Psoas muscle (tissue), 8 donors: ENCODE data around the gene ADCY10. TPM values are rescaled to one million over a fixed set of nuclear protein-coding genes. Genes with fewer than 3 reads are reported as not detected.

ENCODE experiments used
- ATAC-seq, 4 donors: fragments of 200-7000 bp; cut with Tn5 transposase; one replicate each; pipeline ENCODE4 v1.9.1; 2020; ENCODE audit warnings: moderate library complexity in 3 of 4, mild to moderate bottlenecking in 2 of 4
- DNase-seq, 2 donors: peaks; one replicate each; pipeline ENCODE4 v3.0.0-alpha.2; 2020
- H3K27ac ChIP-seq: fragments of 200-600 bp; one replicate; pipeline ENCODE4 v1.8.0; 2022
- H3K27me3 ChIP-seq, 3 donors: fragments of 200-600 bp in 1 of 3; one replicate each; pipeline versions ENCODE4 v1.6.1 to v1.8.0; 2013 to 2022; ENCODE audit warnings: low read length in 2 of 3, mild to moderate bottlenecking in 2 of 3, moderate library complexity in 1 of 3; ENCODE audit not compliant: insufficient read depth in 3 of 3
- H3K36me3 ChIP-seq, 2 donors: fragments of 200-600 bp in 1 of 2; one replicate each; pipeline versions ENCODE4 v1.6.1 to v1.8.0; 2013 to 2022; ENCODE audit warnings: low read depth in 1 of 2, mild to moderate bottlenecking in 1 of 2, moderate library complexity in 1 of 2; ENCODE audit not compliant: insufficient read depth in 1 of 2
- H3K4me1 ChIP-seq: fragments of 200-600 bp; one replicate; pipeline ENCODE4 v1.8.0; 2022
- H3K4me3 ChIP-seq: fragments of 200-600 bp; one replicate; pipeline ENCODE4 v1.8.0; 2022; ENCODE audit warnings: mild to moderate bottlenecking
- H3K9me3 ChIP-seq: fragments of 200-600 bp; one replicate; pipeline ENCODE4 v1.8.0; 2022
- CTCF ChIP-seq: fragments of 200-600 bp; IDR thresholded peaks from one replicate; pipeline ENCODE4 v1.8.0; 2022; ENCODE audit warnings: antibody characterized with exemption
- WGBS, 3 donors: extraction: QIAGEN DNeasy Blood & Tissue Kit; methylation state at CpG; one replicate each; pipeline versions ENCODE4 v1.1.6 to v1.1.7; 2013; 5-methylcytosine and 5-hydroxymethylcytosine counted together
- intact Hi-C, 2 donors: fragments of 100-400 bp; cut with DNase I; formaldehyde crosslinking; loops; one replicate each; pipeline versions ENCODE4 v1.11.0 to v1.14.2; 2022
- polyA plus RNA-seq, 3 donors: library from polyadenylated mRNA; stranded (reverse); fragments of 200-250 nt; gene quantifications; one replicate each; pipeline ENCODE4 v1.2.3, GENCODE V29; 2013
- total RNA-seq, 4 donors: library from RNA; stranded (reverse); fragmentation: NEBNext Ultra II Directional in 2 of 4; extraction: Animal tissue kit (Norgen Biotek cat#: 25700) in 2 of 4; gene quantifications; one replicate each; pipeline versions ENCODE4 v1.2.1 to v1.2.4, GENCODE V29; 2021 to 2023
- donor health status: healthy with polysubstance abuse.
- donor health status: DM: no; HTN: no; CAD: no; lungs with moderate emphysema.
- donor health status: Bipolar disorder and iron deficiency.
- donor health status: healthy.
- donor health status: DM: yes; HTN: yes; CAD: no.
- donor health status: DM: no; HTN: no; CAD: no.
- donor health status: DM: no; HTN: no; CAD: no.
- donor health status: DM: yes; HTN: yes; CAD: no.

The ADCY10 gene
- total and polyA plus RNA-seq, 7 donors = 0.01 to 0.54 (median 0.17) TPM

GRCh38 chr1:167924102-167924501 lies 10.2 kb upstream of the ADCY10 start:
- no peaks in the 10 kb centered on the region for H3K27me3 ChIP-seq
- no peaks in the 10 kb centered on the region for H3K9me3 ChIP-seq
- TF ChIP-seq CTCF = no peak
- intact Hi-C loops = no loop called here
- H3K27ac ChIP-seq = peak overlapping the region; percentile 83
- H3K36me3 ChIP-seq = peaks cover 0 to 15% of the 10 kb centered on the region in 2 donors
- H3K4me1 ChIP-seq = peaks cover 59% of the 10 kb centered on the region
- ATAC-seq (no peak), DNase-seq (no peak)
- no peak overlapping the region for H3K4me3 ChIP-seq
- 88 to 93% (median 89%) methylated on average over 2 of the region's 2 CpGs for WGBS, 3 donors

GRCh38 chr1:167923324-167924056 lies 9.6 kb upstream of the ADCY10 start:
- Histone ChIP-seq H3K9me3 (no peaks in the 10 kb centered on the region), H3K36me3 (peaks cover 0 to 19% of the 10 kb centered on the region in 2 donors), H3K4me3 (peak overlapping the region; percentile 59), H3K4me1 (peaks cover 54% of the 10 kb centered on the region), H3K27me3 (no peaks in the 10 kb centered on the region), H3K27ac (peak overlapping the region; percentile 83)
- WGBS, 3 donors = 67 to 73% (median 73%) methylated on average over 3 of the region's 3 CpGs
- ATAC-seq (no peak), DNase-seq (no peak)
- intact Hi-C loops = no loop called here
- no peak for TF ChIP-seq CTCF

- Histone ChIP-seq H3K36me3 (peaks cover 0 to 27% of the 10 kb centered on the region in 2 donors), H3K4me3 (peak overlapping the region; percentile 59), H3K4me1 (peaks cover 48% of the 10 kb centered on the region), H3K27ac (peak overlapping the region; percentile 83), H3K27me3 (no peaks in the 10 kb centered on the region), H3K9me3 (no peaks in the 10 kb centered on the region)
- TF ChIP-seq CTCF = no peak
- intact Hi-C loops = no loop called here
- DNase-seq = no peak
- peak in 3 of 4 donors; percentile 66 to 76 (median 71) for ATAC-seq
- 59 to 78% (median 60%) methylated on average over 1 of the region's 1 CpG for WGBS, 3 donors
These were observed 8.7 kb upstream of the ADCY10 start for GRCh38 chr1:167922611-167923074.

GRCh38 chr1:167922023-167922422 lies 8.1 kb upstream of the ADCY10 start:
- Histone ChIP-seq H3K4me3 (peak overlapping the region; percentile 59), H3K9me3 (no peaks in the 10 kb centered on the region), H3K36me3 (peaks cover 0 to 33% of the 10 kb centered on the region in 2 donors), H3K4me1 (peaks cover 45% of the 10 kb centered on the region), H3K27me3 (no peaks in the 10 kb centered on the region), H3K27ac (peak overlapping the region; percentile 83)
- DNase-seq (no peak), ATAC-seq (peak; percentile 83 to 94 (median 92))
- intact Hi-C loops = no loop called here
- TF ChIP-seq CTCF = no peak
